Tibial nerve (tissue), 4 donors: ENCODE data around the gene ZSWIM3. TPM values are rescaled to one million over a fixed set of nuclear protein-coding genes. Genes with fewer than 3 reads are reported as not detected.

ENCODE experiments used
- DNase-seq, 2 donors: peaks; one replicate each; pipeline ENCODE4 v3.0.0-alpha.2; 2019; ENCODE audit warnings: low spot score in 2 of 2
- H3K27ac ChIP-seq, 4 donors: fragments of 200-600 bp; sonication (generic) in 3 of 4; one replicate each; pipeline ENCODE4 v1.5.1; 2017 to 2019; ENCODE audit warnings: mild to moderate bottlenecking in 1 of 4
- H3K27me3 ChIP-seq, 2 donors: fragments of 200-600 bp; sonication (generic) in 1 of 2; one replicate each; pipeline versions ENCODE4 v1.5.1 to v1.6.0; 2017 to 2019
- H3K36me3 ChIP-seq, 3 donors: fragments of 200-600 bp; sonication (generic); one replicate each; pipeline ENCODE4 v1.5.1; 2018 to 2019
- H3K4me1 ChIP-seq, 4 donors: fragments of 200-600 bp; sonication (generic) in 3 of 4; one replicate each; pipeline ENCODE4 v1.5.1; 2017 to 2019
- H3K4me3 ChIP-seq, 4 donors: fragments of 200-600 bp; sonication (generic) in 3 of 4; one replicate each; pipeline ENCODE4 v1.5.1; 2017 to 2019; ENCODE audit warnings: mild to moderate bottlenecking in 1 of 4, moderate library complexity in 1 of 4
- H3K9me3 ChIP-seq, 4 donors: fragments of 200-600 bp; sonication (generic) in 3 of 4; one replicate each; pipeline ENCODE4 v1.5.1; 2017 to 2019
- CTCF ChIP-seq, 5 experiments: fragments of 200-600 bp in 3 of 5; fragments of 450-650 bp in 2 of 5; sonication (generic) in 3 of 5; IDR thresholded peaks; one replicate each; pipeline ENCODE4 v1.5.1; 2016 to 2019; ENCODE audit warnings: antibody characterized with exemption in 5 of 5, mild to moderate bottlenecking in 3 of 5, moderate library complexity in 2 of 5
- EP300 ChIP-seq, 2 donors: sonication (generic); formaldehyde crosslinking; IDR thresholded peaks; one replicate each; pipeline ENCODE4 v1.6.1; 2017; ENCODE audit warnings: antibody characterized with exemption in 2 of 2, mild to moderate bottlenecking in 1 of 2
- POLR2A ChIP-seq, 2 donors: fragments of 450-650 bp; IDR thresholded peaks; one replicate each; pipeline ENCODE4 v1.6.1; 2017; ENCODE audit warnings: antibody characterized with exemption in 2 of 2, mild to moderate bottlenecking in 2 of 2, moderate library complexity in 2 of 2
- WGBS, 2 donors: methylation state at CpG; one replicate each; pipeline ENCODE4 v1.1.5; 2018; 5-methylcytosine and 5-hydroxymethylcytosine counted together
- total RNA-seq, 4 donors: library from RNA; depleted of rRNA; stranded (reverse); fragments of >200 nt; gene quantifications; one replicate each; pipeline ENCODE4 v1.1.0, GENCODE V29; 2016

ZSWIM3 gene
- total RNA-seq, 4 donors from 2014 or later: 3.1 to 6.3 (median 4.8) TPM

GRCh38 chr20:45890077-45890984, 32.9 kb downstream of the ZSWIM3 start:
- Histone ChIP-seq H3K4me3 (peak overlapping the region; percentile 60 to 85 (median 66)), H3K27ac (peak overlapping the region; percentile 47 to 86 (median 84)), H3K4me1 (peaks cover 0 to 38% (median 20%) of the 10 kb centered on the region in 4 donors), H3K36me3 (peaks cover 0 to 64% (median 16%) of the 10 kb centered on the region in 3 donors), H3K27me3 (no peaks in the 10 kb centered on the region), H3K9me3 (no peaks in the 10 kb centered on the region)
- 0 to 1% methylated on average over 36 to 58 of the region's 79 CpGs for WGBS, 2 donors
- no peak for TF ChIP-seq POLR2A (IDR thresholded peaks at IDR 0.05)
- peak in 1 of 2 donors; percentile 57 for TF ChIP-seq EP300 (IDR thresholded peaks at IDR 0.05)
- peak; percentile 40 to 81 (median 62) for TF ChIP-seq CTCF (IDR thresholded peaks at IDR 0.05)
- peak; percentile 74 to 92 for DNase-seq

- Histone ChIP-seq H3K27ac (peak within 1 kb of the TSS; percentile 47 to 86 (median 84)), H3K36me3 (peaks cover 0 to 64% (median 25%) of the 10 kb centered on the region in 3 donors), H3K4me1 (peaks cover 0 to 36% (median 20%) of the 10 kb centered on the region in 4 donors), H3K27me3 (no peaks in the 10 kb centered on the region), H3K9me3 (no peaks in the 10 kb centered on the region), H3K4me3 (peak within 1 kb of the TSS; percentile 60 to 85 (median 66))
- DNase-seq: peak; percentile 95 to 96
- TF ChIP-seq EP300 (IDR thresholded peaks at IDR 0.05) (peak; percentile 81 to 96), POLR2A (IDR thresholded peaks at IDR 0.05) (peak in 1 of 2 donors; percentile 58), CTCF (IDR thresholded peaks at IDR 0.05) (no peak)
- WGBS, 2 donors: 1 to 2% methylated on average over 42 to 50 of the region's 78 CpGs
These were observed 33.9 kb downstream of the ZSWIM3 start, which contains the start of the genes CTSA and NEURL2 for GRCh38 chr20:45890985-45891983. Gene CTSA, plus strand, starts transcription at chr20:45891335. Its CDS starts 234 bp downstream, at chr20:45891569. Gene NEURL2, minus strand, starts transcription at chr20:45891208. Its CDS starts 217 bp downstream, at chr20:45890991.

- Histone ChIP-seq H3K9me3 (no peaks in the 10 kb centered on the region), H3K4me3 (peak overlapping the region in 3 of 4 donors; percentile 60 to 85 (median 64)), H3K27ac (peak overlapping the region in 2 of 4 donors; percentile 86), H3K4me1 (peaks cover 0 to 36% (median 20%) of the 10 kb centered on the region in 4 donors), H3K36me3 (peaks cover 0 to 64% (median 31%) of the 10 kb centered on the region in 3 donors), H3K27me3 (no peaks in the 10 kb centered on the region)
- TF ChIP-seq EP300 (IDR thresholded peaks at IDR 0.05) (no peak), POLR2A (IDR thresholded peaks at IDR 0.05) (no peak), CTCF (IDR thresholded peaks at IDR 0.05) (no peak)
- WGBS, 2 donors: 72 to 90% methylated on average over 9 of the region's 9 CpGs
- DNase-seq: no peak
These were observed 34.8 kb downstream of the ZSWIM3 start for GRCh38 chr20:45892049-45892825.

GRCh38 chr20:45892828-45893500, 35.5 kb downstream of the ZSWIM3 start:
- H3K36me3 ChIP-seq: peaks cover 0 to 64% (median 31%) of the 10 kb centered on the region in 3 donors
- H3K4me3 ChIP-seq: no peak overlapping the region
- no peak overlapping the region for H3K27ac ChIP-seq
- no peak for DNase-seq
- no peaks in the 10 kb centered on the region for H3K27me3 ChIP-seq
- H3K4me1 ChIP-seq: peaks cover 0 to 36% (median 20%) of the 10 kb centered on the region in 4 donors
- TF ChIP-seq POLR2A (IDR thresholded peaks at IDR 0.05): no peak
- no peaks in the 10 kb centered on the region for H3K9me3 ChIP-seq
- WGBS, 2 donors: 75 to 87% methylated on average over 4 of the region's 4 CpGs
